Neural cell (in vitro differentiated cells): ENCODE results near the gene MAP4K4. TPM values are rescaled to one million over a fixed set of nuclear protein-coding genes. Genes with fewer than 3 reads are reported as not detected.

Experiments used
- H2AFZ ChIP-seq: fragments of 200-600, 300-800 bp; sonication (generic), shearing (Covaris generic); 2 replicates; pipeline ENCODE4 v1.6.0; 2014; ENCODE audit warnings: low read depth, mild to moderate bottlenecking, antibody characterized with exemption, low read length, moderate library complexity
- H3F3A ChIP-seq: fragments of 200-600 bp; shearing (Covaris generic); 2 replicates; pipeline ENCODE4 v1.6.1; 2016; ENCODE audit warnings: mild to moderate bottlenecking, moderate library complexity, mixed read lengths, antibody characterized with exemption, low read length; ENCODE audit not compliant: insufficient read depth, poor library complexity, severe bottlenecking
- H3K27ac ChIP-seq: fragments of 200-600, 300-800 bp; sonication (generic), shearing (Covaris generic); 2 replicates; pipeline ENCODE4 v1.5.1; 2014; ENCODE audit warnings: mild to moderate bottlenecking, low read length, moderate library complexity
- H3K27me3 ChIP-seq: fragments of 300-800, 200-600 bp; sonication (generic), shearing (Covaris generic); 2 replicates; pipeline ENCODE4 v1.6.0; 2014; ENCODE audit warnings: mild to moderate bottlenecking, low read depth, low read length, moderate library complexity; ENCODE audit not compliant: insufficient read depth
- H3K36me3 ChIP-seq: fragments of 300-800, 200-600 bp; sonication (generic), shearing (Covaris generic); 2 replicates; pipeline ENCODE4 v1.5.1; 2014; ENCODE audit warnings: mild to moderate bottlenecking, antibody characterized with exemption, low read length, moderate library complexity; ENCODE audit not compliant: insufficient read depth
- H3K4me2 ChIP-seq: fragments of 300-800, 200-600 bp; sonication (generic), shearing (Covaris generic); 2 replicates; pipeline ENCODE4 v1.6.0; 2014; ENCODE audit warnings: mild to moderate bottlenecking, low read length
- H3K4me3 ChIP-seq: fragments of 300-800, 200-600 bp; sonication (generic), shearing (Covaris generic); 2 replicates; pipeline ENCODE4 v1.5.1; 2014; ENCODE audit warnings: mild to moderate bottlenecking, low read length, moderate library complexity
- H3K79me2 ChIP-seq: fragments of 200-600 bp; shearing (Covaris generic); replicated peaks from 2 replicates; pipeline ENCODE4 v1.6.0; 2014; ENCODE audit warnings: mild to moderate bottlenecking, low read length, moderate library complexity; ENCODE audit not compliant: insufficient read depth
- H3K9ac ChIP-seq: fragments of 300-800, 200-600 bp; sonication (generic), shearing (Covaris generic); 2 replicates; pipeline ENCODE4 v1.6.1; 2016; ENCODE audit warnings: mild to moderate bottlenecking, low read length, mixed read lengths
- H3K9me2 ChIP-seq: fragments of 200-600 bp; shearing (Covaris generic); 2 replicates; pipeline ENCODE4 v1.6.1; 2016; ENCODE audit warnings: mild to moderate bottlenecking, low read length, mixed read lengths; ENCODE audit not compliant: insufficient read depth
- H3K9me3 ChIP-seq: fragments of 200-600, 300-800 bp; sonication (generic), shearing (Covaris generic); 2 replicates; pipeline ENCODE4 v1.6.1; 2016; ENCODE audit warnings: mild to moderate bottlenecking, mixed run types, low read length, moderate library complexity, mixed read lengths
- H4K20me1 ChIP-seq: fragments of 200-600 bp; shearing (Covaris generic); 2 replicates; pipeline ENCODE4 v1.6.1; 2016; ENCODE audit warnings: mild to moderate bottlenecking, mixed run types; ENCODE audit not compliant: insufficient read depth
- EP300 ChIP-seq: fragments of 450-650 bp; conservative IDR thresholded peaks from 2 replicates; pipeline ENCODE4 v1.6.1; 2014; ENCODE audit warnings: antibody characterized with exemption, mild to moderate bottlenecking, moderate library complexity; ENCODE audit not compliant: poor library complexity, severe bottlenecking
- EZH2 ChIP-seq: fragments of 200-600, 300-800 bp; shearing (Covaris generic), sonication (generic); IDR thresholded peaks from 2 replicates; pipeline ENCODE4 v1.6.1; 2014; ENCODE audit warnings: antibody characterized with exemption, low read length, borderline replicate concordance, mild to moderate bottlenecking; ENCODE audit not compliant: insufficient read depth, poor library complexity, severe bottlenecking
- MXI1 ChIP-seq: fragments of 450-650 bp; conservative IDR thresholded peaks from 2 replicates; pipeline ENCODE4 v1.6.1; 2014; ENCODE audit warnings: antibody characterized with exemption, mild to moderate bottlenecking; ENCODE audit not compliant: poor library complexity, severe bottlenecking
- POLR2AphosphoS5 ChIP-seq: IDR thresholded peaks from 2 replicates; pipeline ENCODE4 v1.6.1; 2012
- RAD21 ChIP-seq: fragments of 450-650 bp; conservative IDR thresholded peaks from 2 replicates; pipeline ENCODE4 v1.6.1; 2014; ENCODE audit warnings: antibody characterized with exemption, mild to moderate bottlenecking, moderate library complexity
- SMC3 ChIP-seq: fragments of 450-650 bp; conservative IDR thresholded peaks from 2 replicates; pipeline ENCODE4 v1.6.1; 2014; ENCODE audit warnings: antibody characterized with exemption, mild to moderate bottlenecking, moderate library complexity; ENCODE audit not compliant: poor library complexity
- TAF1 ChIP-seq: IDR thresholded peaks from 2 replicates; pipeline ENCODE4 v1.6.1; 2012; ENCODE audit warnings: low read depth
- polyA plus RNA-seq: library from polyadenylated mRNA; depleted of rRNA; stranded (reverse); fragments of >200 nt; gene quantifications from 2 replicates; pipeline ENCODE4 v1.2.3, GENCODE V29; 2014
- TF ChIP-seq, protein P1 (sequence below): IDR thresholded peaks from 2 replicates; pipeline ENCODE4 v1.6.1; 2012; ENCODE audit warnings: borderline replicate concordance
- TF ChIP-seq, protein P2 (sequence below): fragments of 450-650 bp; IDR thresholded peaks from 2 replicates; pipeline ENCODE4 v1.5.1; 2014; ENCODE audit warnings: antibody characterized with exemption, mild to moderate bottlenecking, moderate library complexity; ENCODE audit not compliant: poor library complexity, severe bottlenecking

The MAP4K4 gene
- polyA plus RNA-seq, 1 donor from 2014 or later: 125 TPM

- Histone ChIP-seq H3K27me3 (no peaks in the 10 kb centered on the region), H3K36me3 (no peaks in the 10 kb centered on the region), H3K27ac (no peak overlapping the region), H3K9me2 (no peaks in the 10 kb centered on the region), H3K9me3 (no peaks in the 10 kb centered on the region), H4K20me1 (peaks cover 25% of the 10 kb centered on the region), H3K4me2 (no peak overlapping the region), H3K79me2 (peaks cover 90% of the 10 kb centered on the region), H2AFZ (no peak overlapping the region), H3F3A (no peaks in the 10 kb centered on the region), H3K9ac (no peak overlapping the region), H3K4me3 (no peak overlapping the region)
- TF ChIP-seq, protein P1, sequence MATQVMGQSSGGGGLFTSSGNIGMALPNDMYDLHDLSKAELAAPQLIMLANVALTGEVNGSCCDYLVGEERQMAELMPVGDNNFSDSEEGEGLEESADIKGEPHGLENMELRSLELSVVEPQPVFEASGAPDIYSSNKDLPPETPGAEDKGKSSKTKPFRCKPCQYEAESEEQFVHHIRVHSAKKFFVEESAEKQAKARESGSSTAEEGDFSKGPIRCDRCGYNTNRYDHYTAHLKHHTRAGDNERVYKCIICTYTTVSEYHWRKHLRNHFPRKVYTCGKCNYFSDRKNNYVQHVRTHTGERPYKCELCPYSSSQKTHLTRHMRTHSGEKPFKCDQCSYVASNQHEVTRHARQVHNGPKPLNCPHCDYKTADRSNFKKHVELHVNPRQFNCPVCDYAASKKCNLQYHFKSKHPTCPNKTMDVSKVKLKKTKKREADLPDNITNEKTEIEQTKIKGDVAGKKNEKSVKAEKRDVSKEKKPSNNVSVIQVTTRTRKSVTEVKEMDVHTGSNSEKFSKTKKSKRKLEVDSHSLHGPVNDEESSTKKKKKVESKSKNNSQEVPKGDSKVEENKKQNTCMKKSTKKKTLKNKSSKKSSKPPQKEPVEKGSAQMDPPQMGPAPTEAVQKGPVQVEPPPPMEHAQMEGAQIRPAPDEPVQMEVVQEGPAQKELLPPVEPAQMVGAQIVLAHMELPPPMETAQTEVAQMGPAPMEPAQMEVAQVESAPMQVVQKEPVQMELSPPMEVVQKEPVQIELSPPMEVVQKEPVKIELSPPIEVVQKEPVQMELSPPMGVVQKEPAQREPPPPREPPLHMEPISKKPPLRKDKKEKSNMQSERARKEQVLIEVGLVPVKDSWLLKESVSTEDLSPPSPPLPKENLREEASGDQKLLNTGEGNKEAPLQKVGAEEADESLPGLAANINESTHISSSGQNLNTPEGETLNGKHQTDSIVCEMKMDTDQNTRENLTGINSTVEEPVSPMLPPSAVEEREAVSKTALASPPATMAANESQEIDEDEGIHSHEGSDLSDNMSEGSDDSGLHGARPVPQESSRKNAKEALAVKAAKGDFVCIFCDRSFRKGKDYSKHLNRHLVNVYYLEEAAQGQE: no peak
- TF ChIP-seq EZH2: no peak
- no peak for TF ChIP-seq RAD21
- TF ChIP-seq EP300: no peak
- no peak for TF ChIP-seq SMC3
- TF ChIP-seq POLR2AphosphoS5: no peak
- TF ChIP-seq TAF1: no peak
- TF ChIP-seq, protein P2, sequence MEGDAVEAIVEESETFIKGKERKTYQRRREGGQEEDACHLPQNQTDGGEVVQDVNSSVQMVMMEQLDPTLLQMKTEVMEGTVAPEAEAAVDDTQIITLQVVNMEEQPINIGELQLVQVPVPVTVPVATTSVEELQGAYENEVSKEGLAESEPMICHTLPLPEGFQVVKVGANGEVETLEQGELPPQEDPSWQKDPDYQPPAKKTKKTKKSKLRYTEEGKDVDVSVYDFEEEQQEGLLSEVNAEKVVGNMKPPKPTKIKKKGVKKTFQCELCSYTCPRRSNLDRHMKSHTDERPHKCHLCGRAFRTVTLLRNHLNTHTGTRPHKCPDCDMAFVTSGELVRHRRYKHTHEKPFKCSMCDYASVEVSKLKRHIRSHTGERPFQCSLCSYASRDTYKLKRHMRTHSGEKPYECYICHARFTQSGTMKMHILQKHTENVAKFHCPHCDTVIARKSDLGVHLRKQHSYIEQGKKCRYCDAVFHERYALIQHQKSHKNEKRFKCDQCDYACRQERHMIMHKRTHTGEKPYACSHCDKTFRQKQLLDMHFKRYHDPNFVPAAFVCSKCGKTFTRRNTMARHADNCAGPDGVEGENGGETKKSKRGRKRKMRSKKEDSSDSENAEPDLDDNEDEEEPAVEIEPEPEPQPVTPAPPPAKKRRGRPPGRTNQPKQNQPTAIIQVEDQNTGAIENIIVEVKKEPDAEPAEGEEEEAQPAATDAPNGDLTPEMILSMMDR: no peak
- TF ChIP-seq MXI1: no peak
These were observed 21.6 kb downstream of the MAP4K4 start for GRCh38 chr2:101718993-101719571.

DNA sequence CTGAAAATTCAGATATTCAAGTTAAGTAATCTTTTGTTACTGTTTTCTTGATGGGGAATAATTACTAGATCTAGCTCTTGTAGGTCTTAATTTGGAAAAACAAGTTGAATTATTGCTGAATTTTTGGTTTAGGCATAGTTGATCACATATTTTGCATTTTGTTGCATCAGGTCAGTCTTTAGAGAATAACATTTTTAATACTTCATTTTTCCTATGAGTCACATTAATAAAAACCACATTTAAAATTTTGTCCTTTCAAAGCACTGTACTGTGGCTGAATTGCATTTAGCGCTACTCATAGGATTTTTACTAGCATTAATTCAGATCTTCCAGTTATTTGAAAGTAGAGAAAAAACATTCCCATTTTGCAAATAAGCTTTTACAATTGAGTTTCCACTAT lies 23.2 kb downstream of the MAP4K4 start:
- TF ChIP-seq POLR2AphosphoS5 (no peak), EZH2 (no peak), EP300 (no peak), MXI1 (no peak), TAF1 (no peak), SMC3 (no peak), RAD21 (no peak)
- TF ChIP-seq, protein P2: no peak
- TF ChIP-seq, protein P1: no peak
- Histone ChIP-seq H3K9me2 (no peaks in the 10 kb centered on the region), H3K79me2 (peaks cover 90% of the 10 kb centered on the region), H3K27me3 (no peaks in the 10 kb centered on the region), H3K36me3 (no peaks in the 10 kb centered on the region), H3K4me3 (no peak overlapping the region), H3K9me3 (no peaks in the 10 kb centered on the region), H3K4me2 (no peak overlapping the region), H3F3A (no peaks in the 10 kb centered on the region), H3K27ac (no peak overlapping the region), H2AFZ (no peak overlapping the region), H3K9ac (no peak overlapping the region), H4K20me1 (peaks cover 23% of the 10 kb centered on the region)
